Activated CD4-positive, alpha-beta T cell treated with anti-CD3 and anti-CD28 coated beads, Interleukin-2, amount 50 U/mL, for 48 hours (primary cell): Measurements from ENCODE around the gene IFT52.

Experiments
- DNase-seq, 2 experiments: peaks; one replicate each; pipeline ENCODE4 v3.0.0-alpha.2; 2020

The IFT52 gene

GRCh38 chr20:43590392-43591303 is at the start of gene IFT52:
Gene IFT52 (plus strand): TSS chr20:43590937. CDS start chr20:43594699, 3,762 bp downstream.
- peak; percentile 87 to 90 for DNase-seq

GRCh38 chr20:43541214-43541613 is 49.5 kb upstream of the IFT52 start:
- no peak for DNase-seq

- DNase-seq = no peak
Observed at GRCh38 chr20:43542161-43542560, 48.6 kb upstream of the IFT52 start.

- no peak for DNase-seq
Observed at GRCh38 chr20:43542674-43543073, 48.1 kb upstream of the IFT52 start.

GRCh38 chr20:43543138-43543537 is 47.6 kb upstream of the IFT52 start:
- DNase-seq = no peak

GRCh38 chr20:43544501-43544900 is 46.2 kb upstream of the IFT52 start:
- no peak for DNase-seq

GRCh38 chr20:43545837-43546578 is 44.7 kb upstream of the IFT52 start:
- DNase-seq = no peak

- no peak for DNase-seq
Observed at GRCh38 chr20:43548273-43548880, 42.4 kb upstream of the IFT52 start.

- no peak for DNase-seq
Observed at GRCh38 chr20:43549416-43550065, 41.2 kb upstream of the IFT52 start.

GRCh38 chr20:43550456-43550855 is 40.3 kb upstream of the IFT52 start:
- no peak for DNase-seq

GRCh38 chr20:43554369-43554768 is 36.4 kb upstream of the IFT52 start:
- no peak for DNase-seq

GRCh38 chr20:43558412-43559146 is 32.2 kb upstream of the IFT52 start, which contains the start of gene SGK2:
Gene SGK2 (plus strand): TSS chr20:43559027. CDS start chr20:43566496, 7,469 bp downstream.
- no peak for DNase-seq

- DNase-seq = no peak
Observed at GRCh38 chr20:43559147-43559987, 31.4 kb upstream of the IFT52 start.

- DNase-seq = no peak
Observed at GRCh38 chr20:43560974-43561373, 29.8 kb upstream of the IFT52 start.

- no peak for DNase-seq
Observed at GRCh38 chr20:43563429-43563828, 27.3 kb upstream of the IFT52 start.

GRCh38 chr20:43563991-43564390 is 26.7 kb upstream of the IFT52 start:
- no peak for DNase-seq

GRCh38 chr20:43564455-43564854 is 26.3 kb upstream of the IFT52 start:
- DNase-seq = no peak

- DNase-seq = no peak
Observed at GRCh38 chr20:43564993-43565757, 25.6 kb upstream of the IFT52 start.

GRCh38 chr20:43565758-43566104 is 25.0 kb upstream of the IFT52 start:
- no peak for DNase-seq

- no peak for DNase-seq
Observed at GRCh38 chr20:43567477-43567876, 23.3 kb upstream of the IFT52 start.

- no peak for DNase-seq
Observed at GRCh38 chr20:43568706-43569105, 22.0 kb upstream of the IFT52 start.
